NCI-H187 treated with DMSO at 0.1 percent for 48 hours (cell line): ENCODE measurements around the gene PARD3B.

Source experiments
- DNase-seq: peaks from one replicate; lab custom pipeline; 2025; lab: John Stamatoyannopoulos, UW

PARD3B gene

GRCh38 chr2:205138735-205139134, 593.5 kb downstream of the PARD3B start:
- no peak for DNase-seq

DNA sequence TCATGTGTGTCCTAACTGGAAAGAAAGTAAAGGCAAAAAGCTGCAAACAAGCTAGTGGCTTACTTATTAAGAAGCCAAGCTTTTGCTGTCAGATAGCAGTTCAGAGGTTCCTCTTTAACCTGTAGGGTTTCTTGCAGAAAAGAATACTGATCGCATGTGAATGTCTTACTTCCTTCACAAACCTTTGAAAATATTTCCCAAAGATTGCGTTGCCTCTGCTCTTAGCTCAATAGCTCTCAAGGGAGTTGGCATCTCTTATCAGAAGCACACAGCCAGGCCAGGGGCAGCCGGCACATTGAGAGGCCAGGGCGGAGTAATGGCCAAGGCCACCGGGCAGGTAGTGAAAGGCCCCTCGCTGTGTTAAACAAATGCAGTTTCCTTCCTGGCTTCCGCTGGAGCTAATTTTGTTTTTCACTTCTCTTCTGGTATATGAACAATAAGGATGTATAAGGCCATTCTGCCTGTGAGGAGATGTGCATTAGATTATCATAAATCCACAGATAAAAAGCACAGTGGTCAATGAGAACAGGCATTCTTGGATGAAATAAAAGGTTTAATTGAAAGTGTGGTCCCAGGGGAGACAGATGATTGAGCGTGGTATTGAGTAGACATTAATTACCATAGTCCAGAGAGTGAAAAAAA, 594.7 kb downstream of the PARD3B start:
- DNase-seq: no peak

DNA sequence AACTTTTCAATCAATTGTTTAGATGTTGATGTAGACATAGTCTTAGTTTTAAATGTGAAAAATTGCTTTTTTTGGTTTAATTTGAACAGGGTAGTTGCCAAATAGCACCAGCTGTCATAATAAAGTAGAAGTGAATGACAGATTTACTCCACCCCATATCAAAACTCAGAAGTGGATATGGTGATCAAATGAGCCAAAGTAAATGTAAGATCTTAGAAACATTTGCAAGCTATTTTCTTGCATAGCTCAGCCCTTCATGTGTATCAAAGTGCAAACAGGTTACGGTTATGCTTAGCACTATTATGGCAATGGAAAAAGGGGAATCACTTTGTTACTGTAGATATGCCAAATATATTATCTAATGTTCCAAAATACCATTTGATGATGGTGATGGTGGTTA, 596.1 kb downstream of the PARD3B start:
- DNase-seq: no peak

- no peak for DNase-seq
Observed at GRCh38 chr2:205145888-205146287, 600.6 kb downstream of the PARD3B start.

DNA sequence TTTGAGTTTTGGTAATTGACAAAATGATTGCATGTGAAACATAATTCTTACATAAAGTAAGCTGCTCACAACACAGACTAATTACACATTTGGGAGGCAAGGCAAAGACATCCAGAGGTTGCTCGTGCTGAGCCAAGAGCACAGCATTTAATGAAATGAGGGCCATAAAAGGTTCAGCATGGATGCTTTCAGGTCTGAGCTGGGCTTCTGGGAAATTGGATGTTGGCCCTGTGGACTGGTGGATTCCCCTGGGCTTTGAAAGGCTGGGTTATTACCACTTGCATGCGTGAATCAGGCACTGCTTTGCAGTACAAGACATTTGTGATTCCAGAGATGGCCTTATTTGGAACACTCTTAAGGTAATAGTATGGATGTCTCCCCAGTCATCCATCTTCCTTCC, 603.5 kb downstream of the PARD3B start:
- DNase-seq: no peak

DNA sequence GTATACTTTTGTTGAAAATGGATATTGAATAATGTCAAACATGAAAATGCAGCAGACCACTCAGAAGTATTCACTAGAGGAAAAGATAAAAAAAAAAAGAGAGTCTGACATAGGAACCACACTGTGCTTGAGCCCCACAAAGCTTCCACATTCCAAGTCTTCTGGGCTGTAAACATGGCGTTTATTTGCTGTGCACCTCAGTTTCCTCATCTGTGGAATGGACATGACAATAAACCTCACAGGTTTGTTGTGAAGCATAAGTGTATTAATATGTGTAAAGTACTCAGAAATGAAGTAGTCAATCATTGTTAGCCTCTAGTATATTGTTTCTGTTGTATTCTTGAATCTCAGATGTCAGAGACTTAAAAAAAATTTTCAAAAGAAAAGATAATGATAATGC, 611.2 kb downstream of the PARD3B start:
- no peak for DNase-seq

GRCh38 chr2:205158404-205158803, 613.1 kb downstream of the PARD3B start:
- DNase-seq: no peak

GRCh38 chr2:205161156-205161839, 616.0 kb downstream of the PARD3B start:
- DNase-seq: no peak

DNA sequence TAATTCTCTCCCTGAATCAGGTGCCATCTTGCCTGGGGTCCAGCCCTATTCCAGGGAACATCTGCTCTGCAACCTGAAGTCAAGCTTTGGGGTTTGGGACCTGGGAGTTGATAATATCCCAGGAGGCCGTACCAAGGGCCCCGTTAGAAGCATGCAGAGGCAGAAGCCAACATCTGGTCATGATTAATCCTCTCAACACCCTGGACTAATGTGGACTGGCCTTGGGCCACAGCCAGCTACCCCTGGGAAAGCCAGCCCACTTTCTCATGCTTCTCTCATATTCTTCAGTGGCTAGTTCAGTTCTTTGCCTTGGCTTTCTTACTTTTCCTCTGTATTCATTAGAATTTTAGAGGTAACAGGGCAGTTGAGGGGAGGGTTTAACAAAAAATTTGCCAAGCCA, 621.5 kb downstream of the PARD3B start:
- no peak for DNase-seq

- DNase-seq: no peak
Observed at GRCh38 chr2:205169012-205169411, 623.7 kb downstream of the PARD3B start.

GRCh38 chr2:205169464-205169863, 624.2 kb downstream of the PARD3B start:
- no peak for DNase-seq

- DNase-seq: no peak
Observed at GRCh38 chr2:205170399-205170798, 625.1 kb downstream of the PARD3B start.

DNA sequence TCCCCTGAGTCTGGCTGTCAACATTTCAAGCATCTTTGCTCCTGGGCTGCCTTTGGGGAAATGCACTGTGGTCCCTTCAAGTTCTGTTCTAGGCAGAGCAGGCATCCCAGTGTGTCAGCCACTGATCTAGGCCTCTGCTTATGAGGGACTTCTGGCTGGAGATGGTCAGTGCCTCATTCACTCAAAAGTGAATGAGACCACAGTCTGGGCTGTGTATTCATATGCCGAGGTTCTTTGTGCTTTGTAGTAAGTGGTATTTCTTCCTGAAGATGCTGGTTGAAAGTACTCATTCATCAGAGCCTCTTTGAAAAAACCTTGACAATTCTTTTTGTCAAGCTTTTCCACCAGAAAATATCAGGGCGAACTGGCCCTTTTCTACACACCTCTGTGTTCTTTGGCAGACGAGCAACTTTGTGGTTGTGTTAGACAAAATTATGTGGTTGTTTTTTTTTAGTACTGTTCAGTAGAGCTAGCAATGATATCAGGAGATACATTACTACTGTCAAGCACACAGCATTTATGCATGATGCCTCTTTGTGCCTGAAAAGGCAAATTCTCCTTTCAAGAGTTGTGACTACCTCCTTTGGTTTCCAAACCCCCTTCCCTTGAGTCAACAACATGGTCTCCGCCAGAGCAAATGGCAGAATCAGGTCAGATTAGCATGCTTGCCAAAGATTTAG, 626.1 kb downstream of the PARD3B start:
- DNase-seq: no peak

DNA sequence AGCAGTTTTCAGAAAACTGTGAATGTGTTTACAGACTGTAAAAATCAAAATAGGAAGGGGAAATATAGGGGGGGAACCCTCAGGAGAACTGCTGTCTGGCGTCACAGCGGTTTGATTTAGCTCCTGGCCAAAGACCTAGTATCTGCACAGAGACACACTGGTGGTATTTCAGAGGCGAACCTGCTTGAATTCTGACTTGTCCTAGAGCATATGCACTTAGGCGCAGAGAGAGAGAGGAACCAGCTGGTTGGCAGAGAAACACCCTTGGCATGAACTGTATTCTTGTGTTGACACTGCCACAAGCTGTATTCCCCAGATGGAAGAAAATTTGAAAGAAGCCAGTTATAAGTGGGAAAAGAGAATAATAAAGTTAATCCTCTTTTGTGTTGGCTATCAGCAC, 630.6 kb downstream of the PARD3B start:
- no peak for DNase-seq

GRCh38 chr2:205176546-205176945, 631.3 kb downstream of the PARD3B start:
- no peak for DNase-seq

GRCh38 chr2:205177546-205177945, 632.3 kb downstream of the PARD3B start:
- no peak for DNase-seq

DNA sequence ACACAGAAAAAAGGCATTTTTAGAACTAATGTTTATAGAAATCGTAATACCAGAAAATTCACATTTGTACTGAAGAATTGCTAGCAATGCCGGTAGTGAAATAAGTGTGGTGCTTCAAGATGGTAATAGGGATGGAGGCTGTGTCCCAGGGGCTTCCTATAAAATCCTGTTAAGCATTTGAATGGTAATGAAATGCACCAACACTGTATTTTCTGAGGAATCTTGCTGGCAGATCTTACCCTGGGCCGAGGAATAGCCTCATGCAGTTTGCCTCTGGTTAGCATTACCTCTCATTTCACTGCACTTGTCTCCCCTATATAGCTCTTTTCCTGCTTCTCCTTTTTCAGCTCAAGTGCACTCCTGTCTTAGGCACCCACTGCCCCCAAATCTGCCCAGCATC, 635.5 kb downstream of the PARD3B start:
- DNase-seq: no peak

DNA sequence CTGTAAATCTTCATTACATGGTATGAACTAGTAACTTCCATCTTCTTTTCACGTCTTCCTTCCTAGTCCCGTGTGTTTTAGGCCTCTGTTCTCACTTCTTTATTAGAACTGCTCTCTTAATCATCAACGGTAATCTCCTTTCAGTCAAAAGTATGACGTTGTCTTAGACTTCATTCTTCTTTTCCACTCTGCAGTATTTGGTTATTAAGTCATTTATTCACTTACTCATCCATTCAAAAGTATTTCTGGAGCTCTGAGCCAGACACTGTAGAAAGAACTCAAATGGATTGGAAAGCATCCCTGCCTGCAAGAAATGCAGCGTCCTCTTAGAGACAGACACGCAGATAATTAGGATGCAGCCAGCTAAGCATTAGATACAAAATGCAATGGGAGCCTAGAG, 642.5 kb downstream of the PARD3B start:
- no peak for DNase-seq

GRCh38 chr2:205188239-205189138, 643.2 kb downstream of the PARD3B start:
- no peak for DNase-seq

GRCh38 chr2:205189301-205189700, 644.0 kb downstream of the PARD3B start:
- DNase-seq: no peak

DNA sequence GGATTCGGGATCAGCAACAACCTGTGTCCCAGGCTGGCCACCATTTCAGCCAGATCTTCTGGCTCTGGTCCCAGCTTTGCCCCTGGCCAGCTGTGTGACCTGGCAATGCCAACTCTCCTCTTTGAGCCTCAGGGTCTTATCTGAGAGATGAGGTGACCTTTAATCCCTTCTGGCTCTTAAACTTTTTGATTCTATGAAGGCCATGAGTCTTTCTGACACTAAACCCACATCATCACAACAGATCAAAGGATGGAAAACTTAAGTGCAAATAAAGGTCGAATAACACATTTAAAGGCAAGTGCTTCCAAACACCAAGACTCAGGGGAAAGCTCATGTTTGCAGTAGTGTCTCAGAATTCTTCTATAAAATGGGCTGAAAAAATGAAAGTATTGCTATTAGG, 645.3 kb downstream of the PARD3B start:
- no peak for DNase-seq

DNA sequence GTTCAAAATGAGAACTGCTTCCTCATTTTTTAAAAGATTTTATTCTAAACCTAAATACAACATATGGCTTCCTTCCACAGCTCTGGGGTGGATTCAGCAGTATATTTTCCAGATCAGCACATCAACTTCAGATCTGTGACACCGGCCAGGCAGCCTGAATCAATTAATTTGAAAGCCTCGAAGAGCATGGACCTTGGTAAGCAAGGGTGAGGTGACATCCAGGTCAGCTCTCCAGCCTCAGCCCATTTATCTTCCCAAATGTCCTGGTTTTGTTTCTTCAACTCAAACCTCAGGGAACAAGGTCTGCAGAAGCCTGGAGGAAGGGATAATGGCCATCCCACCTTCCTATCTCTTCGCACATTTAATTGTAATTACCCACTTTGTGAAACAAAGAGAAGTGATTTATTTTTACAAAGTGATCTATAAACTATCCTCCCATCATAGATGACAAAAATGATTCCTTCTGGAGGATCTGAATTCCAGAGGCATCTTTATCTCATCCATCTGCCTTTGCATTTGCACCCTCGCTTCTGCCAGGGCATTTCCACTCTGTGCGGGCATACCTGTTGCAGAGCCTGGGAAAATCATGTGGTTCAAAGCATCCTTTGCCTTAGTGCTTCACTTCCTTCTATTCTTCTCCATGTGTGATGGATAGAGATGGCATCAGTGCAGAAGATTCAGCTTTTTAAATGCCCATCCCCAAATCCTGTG, 648.0 kb downstream of the PARD3B start:
- no peak for DNase-seq
